Smooth muscle cell of the umbilical artery (primary cell): ENCODE data around the gene RBP4. TPM values are rescaled to one million over a fixed set of nuclear protein-coding genes. Genes with fewer than 3 reads are reported as not detected.

ENCODE experiments used
- total RNA-seq: library from RNA; depleted of rRNA; stranded (reverse); fragments of >200 nt; gene quantifications from 2 replicates; pipeline ENCODE4 v1.2.3, GENCODE V29; 2014

RBP4 gene
- total RNA-seq = 0.09 and 0.30 TPM in 2 replicates

GRCh38 chr10:93601146-93601773 lies at the start of gene RBP4:
Gene RBP4, minus strand, starts transcription at chr10:93601235. Its CDS starts 207 bp downstream, at chr10:93601028.

GRCh38 chr10:93612311-93612710 lies 11.3 kb upstream of the RBP4 start, which contains the start of gene PDE6C:
Gene PDE6C, plus strand, starts transcription at chr10:93612537. Its CDS starts 189 bp downstream, at chr10:93612726.

GRCh38 chr10:93566435-93567276 lies 34.4 kb downstream of the RBP4 start, which contains the start of gene FFAR4:
Gene FFAR4, plus strand, starts transcription at chr10:93566665. Its CDS starts 56 bp downstream, at chr10:93566721.

Other genes starting within 250 kb of the RBP4 start
- 202 and 385 TPM in 2 replicates for gene MYOF, start 118.9 kb downstream of the RBP4 start, total RNA-seq
- gene CEP55, start 104.6 kb downstream of the RBP4 start, total RNA-seq = 2.7 and 23.3 TPM in 2 replicates
- gene FFAR4, start 34.6 kb downstream of the RBP4 start, total RNA-seq = not detected in 2 replicates
- gene PDE6C, start 11.3 kb upstream of the RBP4 start, total RNA-seq = not detected in 2 replicates
- gene FRA10AC1, start 101.4 kb upstream of the RBP4 start, total RNA-seq = 15.3 and 25.8 TPM in 2 replicates
- gene LGI1, start 156.7 kb upstream of the RBP4 start, total RNA-seq = not detected in 2 replicates